Smooth muscle cell (in vitro differentiated cells): ENCODE measurements around the gene CDK9. TPM values are rescaled to one million over a fixed set of nuclear protein-coding genes. Genes with fewer than 3 reads are reported as not detected.

Source experiments
- DNase-seq: peaks from one replicate; lab custom pipeline; 2025; ENCODE audit not compliant: unreplicated experiment; lab: John Stamatoyannopoulos, UW
- H2AFZ ChIP-seq: fragments of 200-600 bp; sonication (generic); 2 replicates; pipeline ENCODE4 v1.6.0; 2016; ENCODE audit warnings: antibody characterized with exemption, low read depth, mild to moderate bottlenecking
- H3F3A ChIP-seq: fragments of 200-600 bp; sonication (generic); 2 replicates; pipeline ENCODE4 v1.6.0; 2017; ENCODE audit warnings: antibody characterized with exemption, low read depth
- H3K27ac ChIP-seq: fragments of 200-600 bp; sonication (generic); 2 replicates; pipeline ENCODE4 v1.5.1; 2016; ENCODE audit warnings: low read depth, mild to moderate bottlenecking
- H3K27me3 ChIP-seq: fragments of 200-600 bp; sonication (generic); 2 replicates; pipeline ENCODE4 v1.6.1; 2016; ENCODE audit warnings: low read depth, mild to moderate bottlenecking
- H3K36me3 ChIP-seq: fragments of 200-600 bp; sonication (generic); 2 replicates; pipeline ENCODE4 v1.5.1; 2016; ENCODE audit warnings: low read depth
- H3K4me1 ChIP-seq: fragments of 200-600 bp; sonication (generic); 2 replicates; pipeline ENCODE4 v1.5.1; 2016; ENCODE audit warnings: low read depth
- H3K4me2 ChIP-seq: fragments of 200-600 bp; sonication (generic); 2 replicates; pipeline ENCODE4 v1.6.0; 2016; ENCODE audit warnings: mild to moderate bottlenecking
- H3K4me3 ChIP-seq: fragments of 200-600 bp; sonication (generic); 2 replicates; pipeline ENCODE4 v1.5.1; 2016; ENCODE audit warnings: mild to moderate bottlenecking
- H3K79me2 ChIP-seq: fragments of 200-600 bp; sonication (generic); 2 replicates; pipeline ENCODE4 v1.6.0; 2016; ENCODE audit warnings: low read depth, mild to moderate bottlenecking
- H3K9ac ChIP-seq: fragments of 200-600 bp; sonication (generic); 2 replicates; pipeline ENCODE4 v1.6.0; 2016; ENCODE audit warnings: low read depth
- H3K9me3 ChIP-seq: fragments of 200-600 bp; sonication (generic); replicated peaks from 2 replicates; pipeline ENCODE4 v1.5.1; 2016; ENCODE audit warnings: low read depth
- H4K20me1 ChIP-seq: fragments of 200-600 bp; sonication (generic); 2 replicates; pipeline ENCODE4 v1.6.0; 2016; ENCODE audit warnings: low read depth
- WGBS: methylation state at CpG from one replicate; pipeline ENCODE4 v1.1.7; 2016; ENCODE audit warnings: low lambda C conversion rate; 5-methylcytosine and 5-hydroxymethylcytosine counted together
- polyA plus RNA-seq: library from polyadenylated mRNA; unstranded; fragments of >200 nt; fragmentation: Nextera tagmentation; extraction: Ambion mirVana; gene quantifications from 2 replicates; pipeline ENCODE4 v1.2.1, GENCODE V29; 2016
- total RNA-seq: library from RNA; depleted of rRNA; stranded (reverse); fragments of >200 nt; gene quantifications from 2 replicates; pipeline ENCODE4 v1.2.3, GENCODE V29; 2014
- TF ChIP-seq, protein P1 (sequence below): fragments of 200-600 bp; sonication (generic); IDR thresholded peaks from 2 replicates; pipeline ENCODE4 v1.5.1; 2017; ENCODE audit warnings: borderline replicate concordance, mild to moderate bottlenecking, antibody characterized with exemption; ENCODE audit not compliant: insufficient read depth, poor library complexity, severe bottlenecking

CDK9 gene
- total and polyA plus RNA-seq, 2 experiments from 2014 or later = 38.2 to 68.6 TPM

DNA sequence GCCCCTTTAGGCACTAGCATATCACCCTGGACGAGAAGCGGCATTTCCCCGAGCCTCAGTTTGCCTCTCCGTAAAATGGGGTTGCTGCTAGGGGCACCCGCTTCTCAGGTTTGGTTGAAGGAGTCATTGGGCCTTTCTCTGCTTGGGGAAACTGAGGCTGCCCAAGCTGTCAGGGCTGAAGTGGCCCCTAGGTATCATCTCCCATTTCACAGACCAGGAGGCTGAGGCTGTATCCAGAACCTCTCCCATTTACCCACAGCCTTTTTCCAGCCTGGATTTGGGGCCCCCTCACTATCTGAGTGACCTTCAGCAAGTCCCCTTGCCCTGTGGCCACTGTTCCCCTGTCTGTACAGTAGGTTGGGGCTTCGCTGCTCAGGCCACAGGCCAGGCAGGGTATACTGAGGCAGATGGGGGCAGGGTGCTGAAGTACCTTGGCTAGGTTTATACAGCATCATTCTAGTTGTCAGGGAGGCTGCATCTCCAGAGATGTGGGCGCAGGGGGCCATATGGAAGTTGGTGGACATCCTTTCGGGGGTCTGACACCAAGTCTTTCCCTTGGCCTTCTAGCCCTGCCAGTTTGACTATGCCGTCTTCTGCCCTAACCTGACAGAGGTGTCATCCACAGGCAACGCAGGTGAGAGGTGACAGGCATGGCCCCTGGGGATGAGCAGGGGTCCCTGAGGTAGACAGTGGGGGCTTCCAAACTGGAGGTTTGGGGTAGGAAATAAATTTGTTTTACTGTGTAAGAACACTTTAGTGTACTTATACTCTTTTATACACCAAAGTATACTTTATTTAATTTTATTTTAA is 24.7 kb downstream of the CDK9 start:
- no peak for DNase-seq
- no peaks in the 10 kb centered on the region for H3K36me3 ChIP-seq
- no peaks in the 10 kb centered on the region for H3F3A ChIP-seq
- no peak overlapping the region for H3K9ac ChIP-seq
- no peaks in the 10 kb centered on the region for H3K27me3 ChIP-seq
- no peak overlapping the region for H2AFZ ChIP-seq
- 98% methylated on average over 10 of the region's 10 CpGs for WGBS
- H3K79me2 ChIP-seq = no peaks in the 10 kb centered on the region
- no peak overlapping the region for H3K4me3 ChIP-seq
- no peak overlapping the region for H3K27ac ChIP-seq
- H4K20me1 ChIP-seq = no peaks in the 10 kb centered on the region
- TF ChIP-seq, protein P1, sequence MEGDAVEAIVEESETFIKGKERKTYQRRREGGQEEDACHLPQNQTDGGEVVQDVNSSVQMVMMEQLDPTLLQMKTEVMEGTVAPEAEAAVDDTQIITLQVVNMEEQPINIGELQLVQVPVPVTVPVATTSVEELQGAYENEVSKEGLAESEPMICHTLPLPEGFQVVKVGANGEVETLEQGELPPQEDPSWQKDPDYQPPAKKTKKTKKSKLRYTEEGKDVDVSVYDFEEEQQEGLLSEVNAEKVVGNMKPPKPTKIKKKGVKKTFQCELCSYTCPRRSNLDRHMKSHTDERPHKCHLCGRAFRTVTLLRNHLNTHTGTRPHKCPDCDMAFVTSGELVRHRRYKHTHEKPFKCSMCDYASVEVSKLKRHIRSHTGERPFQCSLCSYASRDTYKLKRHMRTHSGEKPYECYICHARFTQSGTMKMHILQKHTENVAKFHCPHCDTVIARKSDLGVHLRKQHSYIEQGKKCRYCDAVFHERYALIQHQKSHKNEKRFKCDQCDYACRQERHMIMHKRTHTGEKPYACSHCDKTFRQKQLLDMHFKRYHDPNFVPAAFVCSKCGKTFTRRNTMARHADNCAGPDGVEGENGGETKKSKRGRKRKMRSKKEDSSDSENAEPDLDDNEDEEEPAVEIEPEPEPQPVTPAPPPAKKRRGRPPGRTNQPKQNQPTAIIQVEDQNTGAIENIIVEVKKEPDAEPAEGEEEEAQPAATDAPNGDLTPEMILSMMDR = no peak
- no peak overlapping the region for H3K4me2 ChIP-seq
- no peaks in the 10 kb centered on the region for H3K4me1 ChIP-seq
- H3K9me3 ChIP-seq = no peaks in the 10 kb centered on the region

DNA sequence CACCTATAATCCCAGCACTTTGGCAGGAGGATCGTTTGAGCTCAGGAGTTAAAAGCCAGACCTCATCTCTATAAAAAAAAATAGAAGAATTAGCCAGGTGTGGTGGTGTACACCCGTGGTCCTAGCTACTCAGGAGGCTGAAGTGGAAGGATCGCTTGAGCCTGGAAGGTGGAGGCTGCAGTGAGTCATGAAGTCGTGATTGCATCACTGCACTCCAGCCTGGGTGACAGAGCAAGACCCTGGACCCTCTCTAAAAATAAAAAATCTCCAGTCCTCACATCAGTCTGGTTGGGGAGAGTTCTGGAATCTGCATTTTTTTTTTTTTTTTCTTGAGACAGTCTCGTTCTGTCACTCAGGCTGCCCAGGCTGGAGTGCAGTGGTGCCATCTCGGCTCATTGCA is 26.2 kb downstream of the CDK9 start:
- Histone ChIP-seq H3K79me2 (no peaks in the 10 kb centered on the region), H3F3A (no peaks in the 10 kb centered on the region), H3K9me3 (no peaks in the 10 kb centered on the region), H3K4me1 (no peaks in the 10 kb centered on the region), H2AFZ (no peak overlapping the region), H3K27me3 (no peaks in the 10 kb centered on the region), H3K27ac (no peak overlapping the region), H3K36me3 (no peaks in the 10 kb centered on the region), H3K9ac (no peak overlapping the region), H3K4me3 (no peak overlapping the region), H3K4me2 (no peak overlapping the region), H4K20me1 (no peaks in the 10 kb centered on the region)
- WGBS = 98% methylated on average over 6 of the region's 6 CpGs
- DNase-seq = no peak
- TF ChIP-seq, protein P1 = no peak

DNA sequence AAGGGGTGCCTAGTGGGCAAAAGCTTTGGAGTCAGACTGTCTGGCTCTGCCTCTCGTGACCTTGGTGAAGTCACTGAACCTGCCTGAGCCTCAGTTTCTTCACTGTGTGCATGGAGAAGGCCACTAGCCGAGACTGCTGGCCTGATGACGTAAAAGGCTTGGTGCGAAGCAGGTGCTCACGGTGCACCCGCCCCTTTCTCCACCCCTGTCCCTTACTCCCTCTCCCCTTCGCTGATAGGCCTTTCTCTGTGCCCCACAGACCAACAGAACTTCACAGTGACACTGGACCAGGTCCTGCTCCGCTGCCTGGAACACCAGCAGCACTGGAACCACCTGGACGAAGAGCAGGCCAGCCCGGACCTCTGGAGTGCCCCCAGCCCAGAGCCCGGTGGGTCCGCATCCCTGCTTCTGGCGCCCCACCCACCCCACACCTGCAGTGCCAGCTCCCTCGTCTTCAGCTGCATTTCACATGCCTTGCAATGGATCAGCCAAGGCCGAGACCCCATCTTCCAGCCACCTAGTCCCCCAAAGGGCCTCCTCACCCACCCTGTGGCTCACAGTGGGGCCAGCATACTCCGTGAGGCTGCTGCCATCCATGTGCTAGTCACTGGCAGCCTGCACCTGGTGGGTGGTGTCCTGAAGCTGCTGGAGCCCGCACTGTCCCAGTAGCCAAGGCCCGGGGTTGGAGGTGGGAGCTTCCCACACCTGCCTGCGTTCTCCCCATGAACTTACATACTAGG is 27.3 kb downstream of the CDK9 start:
- TF ChIP-seq, protein P1 = no peak
- H3K4me2 ChIP-seq = no peak overlapping the region
- no peaks in the 10 kb centered on the region for H3K4me1 ChIP-seq
- no peaks in the 10 kb centered on the region for H3K27me3 ChIP-seq
- DNase-seq = no peak
- no peak overlapping the region for H2AFZ ChIP-seq
- H3K36me3 ChIP-seq = no peaks in the 10 kb centered on the region
- no peaks in the 10 kb centered on the region for H4K20me1 ChIP-seq
- H3K4me3 ChIP-seq = no peak overlapping the region
- H3K9ac ChIP-seq = no peak overlapping the region
- H3K27ac ChIP-seq = no peak overlapping the region
- no peaks in the 10 kb centered on the region for H3F3A ChIP-seq
- no peaks in the 10 kb centered on the region for H3K9me3 ChIP-seq
- H3K79me2 ChIP-seq = no peaks in the 10 kb centered on the region
- whole genome bisulfite sequencing = 96% methylated on average over 19 of the region's 19 CpGs
